ENCODE results near the gene SNORC.

GRCh38 chr2:232884001-232884421, 13.9 kb downstream of the SNORC start:
- TF ChIP-seq EZH2 (IDR thresholded peaks at IDR 0.05; ENCODE audit: borderline replicate concordance, low read length) (no peak), CTCF (IDR thresholded peaks at IDR 0.05; ENCODE audit: low read length) (no peak)
